Neural cell (in vitro differentiated cells): ENCODE results near the gene ELFN1. TPM values are rescaled to one million over a fixed set of nuclear protein-coding genes. Genes with fewer than 3 reads are reported as not detected.

Experiments
- H2AFZ ChIP-seq: fragments of 200-600, 300-800 bp; sonication (generic), shearing (Covaris generic); 2 replicates; pipeline ENCODE4 v1.6.0; 2014; ENCODE audit warnings: low read depth, mild to moderate bottlenecking, antibody characterized with exemption, low read length, moderate library complexity
- H3F3A ChIP-seq: fragments of 200-600 bp; shearing (Covaris generic); 2 replicates; pipeline ENCODE4 v1.6.1; 2016; ENCODE audit warnings: mild to moderate bottlenecking, moderate library complexity, mixed read lengths, antibody characterized with exemption, low read length; ENCODE audit not compliant: insufficient read depth, poor library complexity, severe bottlenecking
- H3K27ac ChIP-seq: fragments of 200-600, 300-800 bp; sonication (generic), shearing (Covaris generic); 2 replicates; pipeline ENCODE4 v1.5.1; 2014; ENCODE audit warnings: mild to moderate bottlenecking, low read length, moderate library complexity
- H3K27me3 ChIP-seq: fragments of 300-800, 200-600 bp; sonication (generic), shearing (Covaris generic); 2 replicates; pipeline ENCODE4 v1.6.0; 2014; ENCODE audit warnings: mild to moderate bottlenecking, low read depth, low read length, moderate library complexity; ENCODE audit not compliant: insufficient read depth
- H3K36me3 ChIP-seq: fragments of 300-800, 200-600 bp; sonication (generic), shearing (Covaris generic); 2 replicates; pipeline ENCODE4 v1.5.1; 2014; ENCODE audit warnings: mild to moderate bottlenecking, antibody characterized with exemption, low read length, moderate library complexity; ENCODE audit not compliant: insufficient read depth
- H3K4me2 ChIP-seq: fragments of 300-800, 200-600 bp; sonication (generic), shearing (Covaris generic); 2 replicates; pipeline ENCODE4 v1.6.0; 2014; ENCODE audit warnings: mild to moderate bottlenecking, low read length
- H3K4me3 ChIP-seq: fragments of 300-800, 200-600 bp; sonication (generic), shearing (Covaris generic); 2 replicates; pipeline ENCODE4 v1.5.1; 2014; ENCODE audit warnings: mild to moderate bottlenecking, low read length, moderate library complexity
- H3K79me2 ChIP-seq: fragments of 200-600 bp; shearing (Covaris generic); replicated peaks from 2 replicates; pipeline ENCODE4 v1.6.0; 2014; ENCODE audit warnings: mild to moderate bottlenecking, low read length, moderate library complexity; ENCODE audit not compliant: insufficient read depth
- H3K9ac ChIP-seq: fragments of 300-800, 200-600 bp; sonication (generic), shearing (Covaris generic); 2 replicates; pipeline ENCODE4 v1.6.1; 2016; ENCODE audit warnings: mild to moderate bottlenecking, low read length, mixed read lengths
- H3K9me2 ChIP-seq: fragments of 200-600 bp; shearing (Covaris generic); 2 replicates; pipeline ENCODE4 v1.6.1; 2016; ENCODE audit warnings: mild to moderate bottlenecking, low read length, mixed read lengths; ENCODE audit not compliant: insufficient read depth
- H3K9me3 ChIP-seq: fragments of 200-600, 300-800 bp; sonication (generic), shearing (Covaris generic); 2 replicates; pipeline ENCODE4 v1.6.1; 2016; ENCODE audit warnings: mild to moderate bottlenecking, mixed run types, low read length, moderate library complexity, mixed read lengths
- H4K20me1 ChIP-seq: fragments of 200-600 bp; shearing (Covaris generic); 2 replicates; pipeline ENCODE4 v1.6.1; 2016; ENCODE audit warnings: mild to moderate bottlenecking, mixed run types; ENCODE audit not compliant: insufficient read depth
- EP300 ChIP-seq: fragments of 450-650 bp; conservative IDR thresholded peaks from 2 replicates; pipeline ENCODE4 v1.6.1; 2014; ENCODE audit warnings: antibody characterized with exemption, mild to moderate bottlenecking, moderate library complexity; ENCODE audit not compliant: poor library complexity, severe bottlenecking
- EZH2 ChIP-seq: fragments of 200-600, 300-800 bp; shearing (Covaris generic), sonication (generic); IDR thresholded peaks from 2 replicates; pipeline ENCODE4 v1.6.1; 2014; ENCODE audit warnings: antibody characterized with exemption, low read length, borderline replicate concordance, mild to moderate bottlenecking; ENCODE audit not compliant: insufficient read depth, poor library complexity, severe bottlenecking
- MXI1 ChIP-seq: fragments of 450-650 bp; conservative IDR thresholded peaks from 2 replicates; pipeline ENCODE4 v1.6.1; 2014; ENCODE audit warnings: antibody characterized with exemption, mild to moderate bottlenecking; ENCODE audit not compliant: poor library complexity, severe bottlenecking
- POLR2AphosphoS5 ChIP-seq: IDR thresholded peaks from 2 replicates; pipeline ENCODE4 v1.6.1; 2012
- RAD21 ChIP-seq: fragments of 450-650 bp; conservative IDR thresholded peaks from 2 replicates; pipeline ENCODE4 v1.6.1; 2014; ENCODE audit warnings: antibody characterized with exemption, mild to moderate bottlenecking, moderate library complexity
- SMC3 ChIP-seq: fragments of 450-650 bp; conservative IDR thresholded peaks from 2 replicates; pipeline ENCODE4 v1.6.1; 2014; ENCODE audit warnings: antibody characterized with exemption, mild to moderate bottlenecking, moderate library complexity; ENCODE audit not compliant: poor library complexity
- TAF1 ChIP-seq: IDR thresholded peaks from 2 replicates; pipeline ENCODE4 v1.6.1; 2012; ENCODE audit warnings: low read depth
- polyA plus RNA-seq: library from polyadenylated mRNA; depleted of rRNA; stranded (reverse); fragments of >200 nt; gene quantifications from 2 replicates; pipeline ENCODE4 v1.2.3, GENCODE V29; 2014
- TF ChIP-seq, protein P1 (sequence below): fragments of 450-650 bp; IDR thresholded peaks from 2 replicates; pipeline ENCODE4 v1.5.1; 2014; ENCODE audit warnings: antibody characterized with exemption, mild to moderate bottlenecking, moderate library complexity; ENCODE audit not compliant: poor library complexity, severe bottlenecking
- TF ChIP-seq, protein P2 (sequence below): IDR thresholded peaks from 2 replicates; pipeline ENCODE4 v1.6.1; 2012; ENCODE audit warnings: borderline replicate concordance

Gene ELFN1
- polyA plus RNA-seq, 1 donor from 2014 or later = 11.8 TPM

DNA sequence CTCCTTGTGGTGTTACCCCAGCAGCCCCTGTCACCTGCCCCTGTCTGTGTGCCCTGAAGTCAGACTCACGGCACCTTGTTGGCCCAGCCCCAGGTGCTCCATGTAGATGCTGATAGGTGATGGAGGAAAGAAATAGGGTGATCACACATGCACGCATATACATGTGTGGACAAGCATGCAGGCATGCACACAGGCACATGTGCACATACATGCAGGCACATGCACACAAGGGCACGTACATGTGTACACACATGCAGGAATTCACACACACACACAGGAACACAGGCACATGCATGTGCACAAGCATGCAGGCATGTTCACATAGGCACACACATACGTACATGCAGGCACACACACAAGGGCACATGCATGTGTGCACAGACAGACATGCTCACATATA, 16.6 kb upstream of the ELFN1 start:
- no peaks in the 10 kb centered on the region for H4K20me1 ChIP-seq
- no peaks in the 10 kb centered on the region for H3F3A ChIP-seq
- no peaks in the 10 kb centered on the region for H3K79me2 ChIP-seq
- H3K9me3 ChIP-seq = no peaks in the 10 kb centered on the region
- no peak overlapping the region for H3K4me3 ChIP-seq
- no peaks in the 10 kb centered on the region for H3K27me3 ChIP-seq
- no peaks in the 10 kb centered on the region for H3K36me3 ChIP-seq
- H3K9me2 ChIP-seq = no peaks in the 10 kb centered on the region
- TF ChIP-seq EZH2 (no peak), POLR2AphosphoS5 (no peak)
- no peak overlapping the region for H3K9ac ChIP-seq
- H2AFZ ChIP-seq = no peak overlapping the region
- H3K4me2 ChIP-seq = no peak overlapping the region
- no peak overlapping the region for H3K27ac ChIP-seq

DNA sequence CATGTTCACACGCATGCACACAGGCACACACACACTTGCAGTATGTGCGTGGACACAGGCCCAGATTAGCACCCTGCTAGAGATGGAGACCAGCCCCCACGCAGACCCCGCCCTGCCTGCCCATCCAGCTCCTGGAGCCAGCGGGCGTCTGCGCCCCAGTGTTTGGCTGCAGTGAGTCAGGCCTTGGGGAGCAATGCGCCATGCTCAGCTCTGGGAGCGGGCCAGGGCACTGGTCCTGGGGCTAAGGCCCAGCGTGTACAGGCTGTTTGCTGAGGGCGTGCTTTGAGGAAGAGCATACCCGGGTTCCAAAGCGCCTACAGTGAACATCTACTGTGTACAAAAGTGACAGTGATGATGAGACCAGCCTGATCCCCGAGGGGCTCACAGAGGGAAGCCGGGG, 16.0 kb upstream of the ELFN1 start:
- H3K9me3 ChIP-seq = no peaks in the 10 kb centered on the region
- H3K9me2 ChIP-seq = no peaks in the 10 kb centered on the region
- no peak overlapping the region for H3K4me3 ChIP-seq
- H3K79me2 ChIP-seq = no peaks in the 10 kb centered on the region
- TF ChIP-seq EP300 = no peak
- no peak overlapping the region for H3K27ac ChIP-seq
- H3K27me3 ChIP-seq = no peaks in the 10 kb centered on the region
- no peaks in the 10 kb centered on the region for H3K36me3 ChIP-seq
- no peak overlapping the region for H2AFZ ChIP-seq
- H4K20me1 ChIP-seq = no peaks in the 10 kb centered on the region
- H3F3A ChIP-seq = no peaks in the 10 kb centered on the region
- H3K4me2 ChIP-seq = no peak overlapping the region
- no peak overlapping the region for H3K9ac ChIP-seq

- H3K4me2 ChIP-seq = no peak overlapping the region
- no peaks in the 10 kb centered on the region for H3K9me3 ChIP-seq
- no peak overlapping the region for H3K9ac ChIP-seq
- H3F3A ChIP-seq = no peaks in the 10 kb centered on the region
- H3K79me2 ChIP-seq = no peaks in the 10 kb centered on the region
- no peaks in the 10 kb centered on the region for H3K9me2 ChIP-seq
- TF ChIP-seq RAD21 (no peak), MXI1 (no peak), SMC3 (no peak), EP300 (no peak), TAF1 (no peak), EZH2 (no peak), POLR2AphosphoS5 (no peak)
- TF ChIP-seq, protein P1, sequence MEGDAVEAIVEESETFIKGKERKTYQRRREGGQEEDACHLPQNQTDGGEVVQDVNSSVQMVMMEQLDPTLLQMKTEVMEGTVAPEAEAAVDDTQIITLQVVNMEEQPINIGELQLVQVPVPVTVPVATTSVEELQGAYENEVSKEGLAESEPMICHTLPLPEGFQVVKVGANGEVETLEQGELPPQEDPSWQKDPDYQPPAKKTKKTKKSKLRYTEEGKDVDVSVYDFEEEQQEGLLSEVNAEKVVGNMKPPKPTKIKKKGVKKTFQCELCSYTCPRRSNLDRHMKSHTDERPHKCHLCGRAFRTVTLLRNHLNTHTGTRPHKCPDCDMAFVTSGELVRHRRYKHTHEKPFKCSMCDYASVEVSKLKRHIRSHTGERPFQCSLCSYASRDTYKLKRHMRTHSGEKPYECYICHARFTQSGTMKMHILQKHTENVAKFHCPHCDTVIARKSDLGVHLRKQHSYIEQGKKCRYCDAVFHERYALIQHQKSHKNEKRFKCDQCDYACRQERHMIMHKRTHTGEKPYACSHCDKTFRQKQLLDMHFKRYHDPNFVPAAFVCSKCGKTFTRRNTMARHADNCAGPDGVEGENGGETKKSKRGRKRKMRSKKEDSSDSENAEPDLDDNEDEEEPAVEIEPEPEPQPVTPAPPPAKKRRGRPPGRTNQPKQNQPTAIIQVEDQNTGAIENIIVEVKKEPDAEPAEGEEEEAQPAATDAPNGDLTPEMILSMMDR = no peak
- TF ChIP-seq, protein P2, sequence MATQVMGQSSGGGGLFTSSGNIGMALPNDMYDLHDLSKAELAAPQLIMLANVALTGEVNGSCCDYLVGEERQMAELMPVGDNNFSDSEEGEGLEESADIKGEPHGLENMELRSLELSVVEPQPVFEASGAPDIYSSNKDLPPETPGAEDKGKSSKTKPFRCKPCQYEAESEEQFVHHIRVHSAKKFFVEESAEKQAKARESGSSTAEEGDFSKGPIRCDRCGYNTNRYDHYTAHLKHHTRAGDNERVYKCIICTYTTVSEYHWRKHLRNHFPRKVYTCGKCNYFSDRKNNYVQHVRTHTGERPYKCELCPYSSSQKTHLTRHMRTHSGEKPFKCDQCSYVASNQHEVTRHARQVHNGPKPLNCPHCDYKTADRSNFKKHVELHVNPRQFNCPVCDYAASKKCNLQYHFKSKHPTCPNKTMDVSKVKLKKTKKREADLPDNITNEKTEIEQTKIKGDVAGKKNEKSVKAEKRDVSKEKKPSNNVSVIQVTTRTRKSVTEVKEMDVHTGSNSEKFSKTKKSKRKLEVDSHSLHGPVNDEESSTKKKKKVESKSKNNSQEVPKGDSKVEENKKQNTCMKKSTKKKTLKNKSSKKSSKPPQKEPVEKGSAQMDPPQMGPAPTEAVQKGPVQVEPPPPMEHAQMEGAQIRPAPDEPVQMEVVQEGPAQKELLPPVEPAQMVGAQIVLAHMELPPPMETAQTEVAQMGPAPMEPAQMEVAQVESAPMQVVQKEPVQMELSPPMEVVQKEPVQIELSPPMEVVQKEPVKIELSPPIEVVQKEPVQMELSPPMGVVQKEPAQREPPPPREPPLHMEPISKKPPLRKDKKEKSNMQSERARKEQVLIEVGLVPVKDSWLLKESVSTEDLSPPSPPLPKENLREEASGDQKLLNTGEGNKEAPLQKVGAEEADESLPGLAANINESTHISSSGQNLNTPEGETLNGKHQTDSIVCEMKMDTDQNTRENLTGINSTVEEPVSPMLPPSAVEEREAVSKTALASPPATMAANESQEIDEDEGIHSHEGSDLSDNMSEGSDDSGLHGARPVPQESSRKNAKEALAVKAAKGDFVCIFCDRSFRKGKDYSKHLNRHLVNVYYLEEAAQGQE = no peak
- H2AFZ ChIP-seq = no peak overlapping the region
- no peaks in the 10 kb centered on the region for H3K27me3 ChIP-seq
- no peaks in the 10 kb centered on the region for H4K20me1 ChIP-seq
- H3K4me3 ChIP-seq = no peak overlapping the region
- no peaks in the 10 kb centered on the region for H3K36me3 ChIP-seq
- H3K27ac ChIP-seq = no peak overlapping the region
These were observed 15.2 kb upstream of the ELFN1 start for GRCh38 chr7:1654738-1655475.
